PC-9 (cell line): ENCODE measurements around the gene SMAGP. TPM values are rescaled to one million over a fixed set of nuclear protein-coding genes. Genes with fewer than 3 reads are reported as not detected.
"Not testable (repeated sequence)": the region's sequence is repeated elsewhere in the genome, so short reads cannot be mapped to it uniquely, and the experiment has no call there.

Experiments used
- Bru-seq: library from RNA; stranded (reverse); fragments of 400-500 nt; gene quantifications from one replicate; lab custom pipeline; 2021; lab: Mats Ljungman, UMichigan
- BruChase-seq, 2 experiments: library from RNA; stranded (reverse); fragments of 400-500 nt; gene quantifications; one replicate each; lab custom pipeline; 2021; lab: Mats Ljungman, UMichigan
- BruUV-seq: library from RNA; stranded (reverse); fragments of 400-500 nt; replicated peaks from 2 replicates; lab custom pipeline; 2021; lab: Mats Ljungman, UMichigan
- CTCF ChIA-PET: fragments of 300-600 bp; sonication (Branson Sonifier 250); formaldehyde crosslinking; loops from one replicate; lab custom pipeline; 2022; ENCODE audit warnings: antibody characterized with exemption; lab: Charles Lee
- POLR2A ChIA-PET: fragments of 300-600 bp; sonication (Branson Sonifier 250); formaldehyde crosslinking; loops from one replicate; lab custom pipeline; 2022; ENCODE audit warnings: antibody characterized with exemption; ENCODE audit not compliant: unreplicated experiment; lab: Charles Lee
- DNase-seq, 2 experiments: peaks; one replicate each; pipeline versions ENCODE4 v3.0.0 to v3.0.0-alpha.2; 2015 to 2022; ENCODE audit warnings: mixed read lengths in 1 of 2
- H2AFZ ChIP-seq: fragments of 200-600 bp; sonication (generic); 2 replicates; pipeline ENCODE4 v1.8.1; 2017; ENCODE audit warnings: antibody characterized with exemption
- H3F3A ChIP-seq: fragments of 200-600 bp; sonication (generic); 2 replicates; pipeline ENCODE4 v1.8.1; 2017; ENCODE audit warnings: antibody characterized with exemption, mild to moderate bottlenecking, low read depth; ENCODE audit not compliant: insufficient read depth
- H3K27ac ChIP-seq: fragments of 200-600 bp; sonication (generic); 2 replicates; pipeline ENCODE4 v1.6.1; 2016; ENCODE audit warnings: mixed run types
- H3K27me3 ChIP-seq: fragments of 200-600 bp; sonication (generic); 2 replicates; pipeline ENCODE4 v1.6.1; 2016; ENCODE audit warnings: low read depth, mixed run types; ENCODE audit not compliant: insufficient read depth
- H3K36me3 ChIP-seq: fragments of 200-600 bp; sonication (generic); 2 replicates; pipeline ENCODE4 v1.6.1; 2016; ENCODE audit warnings: low read depth, mixed run types
- H3K4me1 ChIP-seq: fragments of 200-600 bp; sonication (generic); replicated peaks from 2 replicates; pipeline ENCODE4 v1.6.1; 2016; ENCODE audit warnings: mixed run types; ENCODE audit not compliant: insufficient read depth
- H3K4me2 ChIP-seq: fragments of 200-600 bp; sonication (generic); 2 replicates; pipeline ENCODE4 v1.6.1; 2017; ENCODE audit warnings: mixed run types
- H3K4me3 ChIP-seq: fragments of 200-600 bp; sonication (generic); 2 replicates; pipeline ENCODE4 v1.6.1; 2016; ENCODE audit warnings: mixed run types
- H3K79me2 ChIP-seq: fragments of 200-600 bp; sonication (generic); 2 replicates; pipeline ENCODE4 v1.6.1; 2017; ENCODE audit warnings: low read depth, mixed run types
- H3K9me2 ChIP-seq: fragments of 200-600 bp; sonication (generic); 2 replicates; pipeline ENCODE4 v1.8.1; 2017; ENCODE audit warnings: mild to moderate bottlenecking; ENCODE audit not compliant: insufficient read depth
- H3K9me3 ChIP-seq: fragments of 200-600 bp; sonication (generic); 2 replicates; pipeline ENCODE4 v1.8.1; 2016; ENCODE audit warnings: low read depth; ENCODE audit not compliant: insufficient read depth
- H4K20me1 ChIP-seq: fragments of 200-600 bp; sonication (generic); 2 replicates; pipeline ENCODE4 v1.8.1; 2017; ENCODE audit not compliant: insufficient read depth
- EZH2 ChIP-seq: fragments of 200-600 bp; sonication (generic); IDR thresholded peaks from 2 replicates; pipeline ENCODE4 v1.8.0; 2017; ENCODE audit warnings: antibody characterized with exemption, low read depth
- intact Hi-C: fragments of 100-400 bp; cut with micrococcal nuclease; formaldehyde crosslinking; loops from one replicate; pipeline ENCODE4 v1.10.0; 2022; ENCODE audit not compliant: unreplicated experiment
- long read RNA-seq: library from polyadenylated mRNA; stranded (forward); transcript quantifications from one replicate; pipeline ENCODE4 v2.0.0, GENCODE V29; 2022
- total RNA-seq: library from RNA; stranded (reverse); gene quantifications from 2 replicates; pipeline ENCODE4 v1.2.3, GENCODE V29; 2021
- TF ChIP-seq, protein P1 (sequence below): fragments of 200-600 bp; sonication (generic); conservative IDR thresholded peaks from 2 replicates; pipeline ENCODE4 v1.6.1; 2017; ENCODE audit warnings: mixed run types, antibody characterized with exemption, mild to moderate bottlenecking, moderate library complexity

The SMAGP gene, protein sequence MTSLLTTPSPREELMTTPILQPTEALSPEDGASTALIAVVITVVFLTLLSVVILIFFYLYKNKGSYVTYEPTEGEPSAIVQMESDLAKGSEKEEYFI
- 36.3 and 42.9 TPM in 2 replicates for total RNA-seq
- Bru-seq, nascent RNA = percentile 77 among the genes with signal in this experiment
- percentile 67 among the genes with signal in this experiment for BruChase-seq, experiment 1, labeled RNA remaining after a 2-hour chase
- percentile 69 among the genes with signal in this experiment for BruChase-seq, experiment 2, labeled RNA remaining after a 6-hour chase
- long read RNA-seq, transcript SMAGP-202 (4 exons, 1,062 nt) = major isoform, 25 of 74 reads
- long read RNA-seq, transcript SMAGP-205 (3 exons, 1,518 nt) = minor isoform, 21 of 74 reads
- long read RNA-seq, transcript SMAGP-207 (4 exons, 610 nt) = minor isoform, 9 of 74 reads
- long read RNA-seq, partial matches to known transcripts = 1 of 74 reads
- long read RNA-seq, other reads (novel, unspliced or antisense) = 14 of 74 reads

DNA sequence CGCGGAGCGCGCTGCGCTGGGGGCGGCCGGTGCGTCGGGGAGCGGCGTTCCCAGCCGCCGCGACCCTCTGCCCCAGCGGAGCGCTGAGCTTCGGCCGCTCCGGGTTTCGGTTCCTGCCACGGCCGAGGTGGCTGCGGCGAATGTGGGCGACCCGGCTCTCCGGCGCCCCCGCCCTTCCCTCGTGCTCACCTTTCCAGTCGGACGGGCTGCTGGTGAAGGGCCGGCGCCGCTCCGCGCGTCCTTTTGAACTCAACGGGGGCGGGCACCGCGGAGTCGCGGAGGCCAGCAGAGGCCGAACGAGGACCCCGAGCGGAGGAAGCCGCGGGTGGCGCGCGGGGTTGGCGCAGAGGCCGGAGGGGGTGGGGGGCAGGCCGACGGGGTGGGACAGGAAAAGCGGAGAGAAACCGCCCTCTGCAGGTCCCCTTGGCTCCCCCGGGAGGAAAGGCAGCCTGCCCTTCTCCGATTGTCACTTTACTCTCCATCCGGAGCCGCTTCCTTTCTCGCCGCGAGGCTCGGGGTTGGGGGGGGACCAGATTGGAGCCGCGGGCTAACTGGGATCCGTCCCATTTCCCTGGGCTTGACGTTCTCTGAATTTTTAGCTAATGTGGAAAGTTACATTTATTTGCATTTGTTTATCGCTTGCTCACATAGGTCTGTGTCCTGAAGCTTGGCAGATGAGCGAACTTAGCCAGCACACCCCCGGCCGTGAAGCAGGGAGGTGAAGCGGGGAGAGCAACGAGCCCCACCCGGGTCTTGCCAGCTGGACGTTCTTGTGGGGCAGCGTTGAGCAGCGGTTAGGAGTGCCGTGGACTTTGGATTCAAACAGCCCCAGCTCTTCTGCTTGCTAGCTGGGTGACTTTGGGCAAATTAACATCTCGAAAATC is at the start of gene SMAGP:
TSS of gene SMAGP (minus strand) at position 349 of the 884 bp plus-strand sequence. CDS start 1,137 bp downstream, outside the sequence.
- peaks cover 46% of the 10 kb centered on the region for H3K79me2 ChIP-seq
- peak within 1 kb of the TSS; percentile 95 for H3K27ac ChIP-seq
- H3K9me2 ChIP-seq = no peaks in the 10 kb centered on the region
- TF ChIP-seq EZH2 = no peak
- TF ChIP-seq, protein P1, sequence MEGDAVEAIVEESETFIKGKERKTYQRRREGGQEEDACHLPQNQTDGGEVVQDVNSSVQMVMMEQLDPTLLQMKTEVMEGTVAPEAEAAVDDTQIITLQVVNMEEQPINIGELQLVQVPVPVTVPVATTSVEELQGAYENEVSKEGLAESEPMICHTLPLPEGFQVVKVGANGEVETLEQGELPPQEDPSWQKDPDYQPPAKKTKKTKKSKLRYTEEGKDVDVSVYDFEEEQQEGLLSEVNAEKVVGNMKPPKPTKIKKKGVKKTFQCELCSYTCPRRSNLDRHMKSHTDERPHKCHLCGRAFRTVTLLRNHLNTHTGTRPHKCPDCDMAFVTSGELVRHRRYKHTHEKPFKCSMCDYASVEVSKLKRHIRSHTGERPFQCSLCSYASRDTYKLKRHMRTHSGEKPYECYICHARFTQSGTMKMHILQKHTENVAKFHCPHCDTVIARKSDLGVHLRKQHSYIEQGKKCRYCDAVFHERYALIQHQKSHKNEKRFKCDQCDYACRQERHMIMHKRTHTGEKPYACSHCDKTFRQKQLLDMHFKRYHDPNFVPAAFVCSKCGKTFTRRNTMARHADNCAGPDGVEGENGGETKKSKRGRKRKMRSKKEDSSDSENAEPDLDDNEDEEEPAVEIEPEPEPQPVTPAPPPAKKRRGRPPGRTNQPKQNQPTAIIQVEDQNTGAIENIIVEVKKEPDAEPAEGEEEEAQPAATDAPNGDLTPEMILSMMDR = no peak
- H4K20me1 ChIP-seq = no peaks in the 10 kb centered on the region
- H3K27me3 ChIP-seq = no peaks in the 10 kb centered on the region
- DNase-seq = peak; percentile 73 to 92
- peaks cover 31% of the 10 kb centered on the region for H3F3A ChIP-seq
- peaks cover 36% of the 10 kb centered on the region for H3K4me1 ChIP-seq
- BruUV-seq = TSS peak; percentile 85
- intact Hi-C loops = loop anchor here (5.0 kb wide), 1 partner anchor 57 kb away; no protein-coding TSS in a partner anchor
- no peaks in the 10 kb centered on the region for H3K9me3 ChIP-seq
- ChIA-PET CTCF (interaction anchor here (0.6 to 2.4 kb wide), 3 partner anchors 26 to 71 kb away, joined by 3 to 10 read pairs (median 6); no protein-coding TSS in a partner anchor), POLR2A (interaction anchor here (0.6 to 0.8 kb wide), 5 partner anchors 38 to 916 kb away, joined by 3 to 6 read pairs (median 4); no protein-coding TSS in a partner anchor)
- H2AFZ ChIP-seq = peak within 1 kb of the TSS; percentile 85
- peak within 1 kb of the TSS; percentile 98 for H3K4me2 ChIP-seq
- peak within 1 kb of the TSS; percentile 91 for H3K4me3 ChIP-seq
- H3K36me3 ChIP-seq = peaks cover 11% of the 10 kb centered on the region

DNA sequence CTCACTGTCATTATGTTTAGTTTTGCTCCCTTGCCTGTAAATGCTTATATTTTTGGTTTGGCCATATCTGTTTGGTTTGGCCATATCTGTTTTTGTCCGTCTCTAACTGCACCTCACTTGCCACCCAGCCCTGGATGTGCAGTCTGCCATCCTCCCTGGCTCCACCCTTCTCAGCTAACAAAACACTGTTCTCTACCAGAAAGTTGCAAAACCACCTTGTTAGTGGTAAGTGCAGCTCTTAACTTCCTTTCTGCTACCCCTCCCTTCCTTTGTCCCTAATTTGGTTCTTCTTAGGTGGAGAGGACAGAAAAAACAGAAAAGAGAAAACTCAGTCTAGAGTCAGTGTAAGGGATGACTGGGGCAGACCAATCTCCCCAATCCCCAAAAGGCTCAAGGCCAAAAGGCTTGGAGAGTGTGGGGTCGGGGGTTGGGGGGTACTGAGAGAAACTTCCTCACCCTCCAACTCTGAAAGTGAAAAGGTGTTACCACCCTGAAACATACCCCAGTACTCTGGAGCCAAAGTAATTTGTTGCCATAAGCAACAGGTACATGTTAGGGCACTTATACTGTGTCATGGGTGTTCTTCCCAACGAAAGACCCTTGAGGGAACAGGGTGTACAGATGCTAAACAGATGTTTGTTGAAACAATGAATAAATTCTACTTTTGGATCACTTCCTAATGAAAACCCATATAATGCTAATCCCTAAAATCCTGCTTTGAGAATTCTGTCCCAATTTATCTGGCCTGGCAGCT is 48.8 kb upstream of the SMAGP start:
- no peak overlapping the region for H3K4me3 ChIP-seq
- H3K36me3 ChIP-seq = no peaks in the 10 kb centered on the region
- TF ChIP-seq, protein P1 = no peak
- no peak for TF ChIP-seq EZH2
- H3K4me1 ChIP-seq = peaks cover 53% of the 10 kb centered on the region
- no peaks in the 10 kb centered on the region for H3K9me3 ChIP-seq
- H3K4me2 ChIP-seq = peak overlapping the region; percentile 37
- no peaks in the 10 kb centered on the region for H3K9me2 ChIP-seq
- no peaks in the 10 kb centered on the region for H4K20me1 ChIP-seq
- no peak overlapping the region for H3K27ac ChIP-seq
- H3K27me3 ChIP-seq = no peaks in the 10 kb centered on the region
- no peaks in the 10 kb centered on the region for H3K79me2 ChIP-seq
- no peak for DNase-seq
- peaks cover 25% of the 10 kb centered on the region; the same call in 1 of the 2 replicates for H3F3A ChIP-seq
- no TSS peak for BruUV-seq
- ChIA-PET CTCF (interaction anchor here (2.0 kb wide), 1 partner anchor 22 kb away, joined by 13 read pairs; no protein-coding TSS in a partner anchor), POLR2A (interaction anchor here (0.7 to 1.4 kb wide), 2 partner anchors 8 to 11 kb away, joined by 4 to 12 read pairs; no protein-coding TSS in a partner anchor)
- H2AFZ ChIP-seq = no peak overlapping the region
- intact Hi-C loops = no loop called here

DNA sequence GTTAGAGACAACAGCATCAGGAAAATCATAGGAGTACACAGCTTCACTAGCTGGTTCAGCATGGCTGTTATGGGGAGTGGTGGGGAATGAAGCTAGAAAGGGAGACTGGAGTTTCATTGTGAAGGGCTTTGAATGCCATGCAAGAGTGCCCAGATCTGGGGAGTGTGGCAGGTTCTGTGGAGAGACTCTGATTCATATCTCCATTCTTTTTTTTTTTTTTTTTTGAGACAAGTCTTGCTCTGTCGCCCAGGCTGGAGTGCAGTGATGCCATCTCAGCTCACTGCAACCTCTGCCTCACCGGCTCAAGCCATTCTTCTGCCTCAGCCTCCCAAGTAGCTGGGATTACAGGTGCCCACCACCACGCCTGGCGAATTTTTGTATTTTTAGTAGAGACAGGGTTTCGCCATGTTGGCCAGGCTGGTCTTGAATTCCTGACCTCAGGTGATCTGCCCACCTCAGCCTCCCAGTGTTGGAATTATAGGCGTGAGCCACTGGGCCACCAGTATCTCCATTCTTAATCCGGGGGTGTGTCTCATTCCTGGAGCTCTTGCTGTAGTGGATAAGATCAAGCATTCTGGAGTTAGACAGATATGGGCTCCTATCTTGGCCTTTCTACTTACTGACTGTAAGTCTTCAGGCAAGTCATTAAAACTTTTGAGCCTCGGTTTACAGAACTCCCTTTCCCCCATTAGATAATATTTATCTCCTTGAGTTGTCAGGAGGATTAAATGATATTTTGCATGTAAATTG is 48.0 kb upstream of the SMAGP start:
- H3K27me3 ChIP-seq, H3K9me3 ChIP-seq, H3K27ac ChIP-seq, H4K20me1 ChIP-seq, H2AFZ ChIP-seq, H3K79me2 ChIP-seq, H3K9me2 ChIP-seq, intact Hi-C loops, H3K36me3 ChIP-seq, BruUV-seq, H3K4me3 ChIP-seq: not testable (repeated sequence)
- Histone ChIP-seq H3F3A (peaks cover 25% of the 10 kb centered on the region; the same call in 1 of the 2 replicates), H3K4me2 (peak overlapping the region; percentile 37; the same call in 1 of the 2 replicates), H3K4me1 (peaks cover 52% of the 10 kb centered on the region)
- CTCF ChIA-PET = interaction anchor here (2.0 kb wide), 1 partner anchor 23 kb away, joined by 13 read pairs; no protein-coding TSS in a partner anchor
- POLR2A ChIA-PET = interaction anchor here (0.7 to 1.4 kb wide), 2 partner anchors 9 to 10 kb away, joined by 4 to 12 read pairs; no protein-coding TSS in a partner anchor
- peak; percentile 31 to 40 for DNase-seq
